ENCODE measurements around the gene HSPA14.
"Not testable (repeated sequence)": the region's sequence is repeated elsewhere in the genome, so short reads cannot be mapped to it uniquely, and the experiment has no call there.

HSPA14 gene, protein sequence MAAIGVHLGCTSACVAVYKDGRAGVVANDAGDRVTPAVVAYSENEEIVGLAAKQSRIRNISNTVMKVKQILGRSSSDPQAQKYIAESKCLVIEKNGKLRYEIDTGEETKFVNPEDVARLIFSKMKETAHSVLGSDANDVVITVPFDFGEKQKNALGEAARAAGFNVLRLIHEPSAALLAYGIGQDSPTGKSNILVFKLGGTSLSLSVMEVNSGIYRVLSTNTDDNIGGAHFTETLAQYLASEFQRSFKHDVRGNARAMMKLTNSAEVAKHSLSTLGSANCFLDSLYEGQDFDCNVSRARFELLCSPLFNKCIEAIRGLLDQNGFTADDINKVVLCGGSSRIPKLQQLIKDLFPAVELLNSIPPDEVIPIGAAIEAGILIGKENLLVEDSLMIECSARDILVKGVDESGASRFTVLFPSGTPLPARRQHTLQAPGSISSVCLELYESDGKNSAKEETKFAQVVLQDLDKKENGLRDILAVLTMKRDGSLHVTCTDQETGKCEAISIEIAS

GRCh38 chr10:14837757-14838581 lies at the start of gene HSPA14, which contains the start of the genes CDNF and MSANTD7:
TSS of gene HSPA14 (plus strand) at chr10:14838306. CDS start at chr10:14838403, 97 bp downstream.
TSS of gene CDNF (minus strand) at chr10:14838037. CDS start at chr10:14837946, 91 bp downstream.
TSS of gene MSANTD7 (plus strand) at chr10:14838306. CDS start at chr10:14842285, 3,979 bp downstream.
- peak; percentile 98 for DNase-seq

- DNase-seq = no peak
These were observed 39.5 kb upstream of the HSPA14 start for GRCh38 chr10:14798636-14799035.

GRCh38 chr10:14800397-14800796 lies 37.7 kb upstream of the HSPA14 start:
- DNase-seq = no peak

GRCh38 chr10:14801723-14802122 lies 36.4 kb upstream of the HSPA14 start:
- no peak for DNase-seq

- no peak for DNase-seq
These were observed 34.3 kb upstream of the HSPA14 start for GRCh38 chr10:14803827-14804226.

GRCh38 chr10:14806318-14806717 lies 31.8 kb upstream of the HSPA14 start:
- no peak for DNase-seq

DNA sequence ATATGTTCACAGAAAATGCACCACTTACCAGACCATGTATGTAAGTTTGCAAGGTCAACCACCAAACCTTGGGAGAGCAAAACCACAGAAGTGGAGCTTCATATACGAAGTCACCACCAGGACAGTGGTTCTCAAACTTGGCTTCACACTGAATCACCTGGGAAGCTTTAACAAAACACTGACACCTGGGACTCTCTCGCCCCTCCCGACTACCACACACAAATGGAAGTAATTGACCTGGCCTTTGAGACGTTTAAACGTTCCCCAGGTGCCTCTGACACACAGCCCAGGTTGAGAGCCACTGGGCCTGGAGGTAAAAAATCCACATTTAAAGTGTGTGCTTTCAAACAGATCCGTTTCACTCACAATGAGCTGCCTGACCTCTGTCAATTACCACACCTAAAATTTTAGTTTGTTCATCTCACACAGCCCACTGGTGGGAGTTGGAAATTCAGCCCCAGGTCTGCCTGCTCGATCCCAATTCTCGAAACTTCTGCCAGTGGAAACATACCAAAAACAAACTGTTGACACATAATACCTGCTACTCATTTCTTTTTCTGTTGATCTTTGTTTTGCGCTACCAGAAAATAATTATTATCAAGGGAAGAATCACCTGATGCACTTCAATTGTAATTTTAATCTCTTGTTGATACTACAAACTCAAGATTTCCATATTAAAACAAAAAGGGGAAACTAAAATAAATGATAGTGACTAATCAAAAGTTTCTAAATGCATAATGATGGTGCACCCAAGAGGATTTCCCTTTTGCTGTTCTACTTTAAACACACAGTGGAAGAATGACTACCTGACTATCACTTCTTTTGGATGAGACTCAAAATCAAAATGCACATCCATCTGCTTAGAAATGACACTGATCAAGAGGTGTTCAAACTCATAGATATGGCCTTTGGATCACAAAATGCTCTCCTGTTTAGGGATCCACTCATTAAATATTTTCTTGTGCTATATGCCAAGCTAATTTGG lies 26.8 kb upstream of the HSPA14 start:
- DNase-seq = no peak

DNA sequence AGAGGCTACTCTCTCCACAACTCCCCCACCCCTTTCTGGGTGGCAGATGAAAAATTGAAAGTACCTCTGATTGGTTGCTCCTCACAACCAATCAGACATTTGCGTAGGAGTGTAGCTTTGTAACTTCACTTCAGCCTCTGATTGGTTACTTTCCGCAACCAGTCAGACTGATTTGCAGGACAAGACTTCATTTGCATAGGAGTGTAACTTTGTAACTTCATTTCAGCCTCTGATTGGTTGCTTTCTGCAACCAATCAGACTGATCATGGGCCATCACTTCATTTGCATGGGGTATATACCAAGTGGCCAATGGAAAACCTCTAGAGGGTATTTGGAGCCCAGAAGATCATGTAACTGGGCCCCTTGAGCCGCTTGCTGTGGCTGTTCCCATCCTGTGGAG lies 25.8 kb upstream of the HSPA14 start:
- DNase-seq = no peak

DNA sequence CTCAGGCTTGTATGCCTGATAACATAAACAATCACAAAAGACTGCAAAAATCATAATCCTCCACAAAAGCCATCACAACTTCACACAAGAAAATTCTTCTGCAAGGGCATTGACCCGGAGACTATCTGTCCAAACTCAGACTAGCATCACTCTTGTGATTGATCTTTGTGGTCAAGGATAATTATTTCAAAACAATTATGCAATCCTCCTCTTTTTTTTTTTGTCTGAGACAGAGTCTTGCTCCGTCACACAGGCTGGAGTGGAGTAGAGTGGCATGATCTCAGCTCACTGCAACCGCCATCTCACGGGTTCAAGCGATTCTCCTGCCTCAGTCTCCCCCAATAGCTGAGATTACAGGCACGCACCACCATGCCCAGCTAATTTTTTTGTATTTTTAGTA lies 22.4 kb upstream of the HSPA14 start:
- no peak for DNase-seq

DNA sequence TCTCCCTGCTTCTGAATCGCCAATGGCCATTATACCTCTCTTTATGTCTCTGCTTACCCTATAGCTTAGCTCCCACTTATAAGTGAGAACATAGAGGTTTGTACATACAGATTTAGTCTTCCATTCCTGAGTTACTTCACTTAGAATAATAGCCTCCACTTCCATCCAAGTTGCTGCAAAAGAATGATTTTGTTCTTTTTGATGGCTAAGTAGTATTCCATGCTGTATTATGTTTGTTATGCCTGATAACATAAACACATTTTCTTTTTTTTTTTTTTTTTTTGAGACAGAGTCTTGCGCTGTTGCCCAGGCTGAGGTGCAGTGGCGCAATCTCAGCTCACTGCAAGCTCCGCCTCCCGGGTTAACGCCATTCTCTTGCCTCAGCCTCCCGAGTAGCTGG lies 21.4 kb upstream of the HSPA14 start:
- DNase-seq = not testable (repeated sequence)

- no peak for DNase-seq
These were observed 17.9 kb upstream of the HSPA14 start for GRCh38 chr10:14820010-14820774.

GRCh38 chr10:14820775-14821154 lies 17.3 kb upstream of the HSPA14 start:
- DNase-seq = no peak

DNA sequence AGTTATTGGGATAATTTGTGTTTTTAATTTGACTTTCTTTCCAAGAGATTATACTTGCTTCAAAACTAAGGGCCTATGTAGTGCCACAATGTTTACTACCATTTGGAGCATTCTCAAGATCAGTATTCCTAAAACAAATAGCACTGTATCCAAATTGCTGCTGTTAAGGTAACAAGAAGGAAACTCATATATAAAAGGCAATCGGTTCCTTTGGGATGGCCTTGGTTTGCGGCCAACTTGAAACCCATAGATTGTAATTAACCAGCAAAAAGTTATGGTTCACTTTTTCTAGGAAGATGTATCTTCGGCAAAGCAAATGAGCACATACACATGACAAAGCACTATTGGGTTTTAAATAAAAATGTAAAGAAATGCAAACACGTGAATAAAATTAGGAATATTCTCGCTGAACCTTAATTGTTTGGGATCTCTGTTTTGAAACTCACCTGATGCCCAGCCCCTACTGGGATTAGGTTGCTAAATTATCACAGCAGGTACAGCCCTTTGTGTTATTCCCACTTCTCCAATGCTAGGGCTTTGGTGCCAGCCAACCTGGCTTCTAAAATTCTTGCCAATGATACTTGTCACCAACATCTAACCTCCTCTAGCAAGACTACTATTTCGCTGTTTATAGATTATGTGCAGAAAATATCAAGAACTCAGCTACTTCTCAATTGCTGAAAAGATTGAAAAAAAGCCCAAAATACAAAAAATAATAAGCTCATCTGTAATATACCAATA lies 16.3 kb upstream of the HSPA14 start:
- DNase-seq = no peak

DNA sequence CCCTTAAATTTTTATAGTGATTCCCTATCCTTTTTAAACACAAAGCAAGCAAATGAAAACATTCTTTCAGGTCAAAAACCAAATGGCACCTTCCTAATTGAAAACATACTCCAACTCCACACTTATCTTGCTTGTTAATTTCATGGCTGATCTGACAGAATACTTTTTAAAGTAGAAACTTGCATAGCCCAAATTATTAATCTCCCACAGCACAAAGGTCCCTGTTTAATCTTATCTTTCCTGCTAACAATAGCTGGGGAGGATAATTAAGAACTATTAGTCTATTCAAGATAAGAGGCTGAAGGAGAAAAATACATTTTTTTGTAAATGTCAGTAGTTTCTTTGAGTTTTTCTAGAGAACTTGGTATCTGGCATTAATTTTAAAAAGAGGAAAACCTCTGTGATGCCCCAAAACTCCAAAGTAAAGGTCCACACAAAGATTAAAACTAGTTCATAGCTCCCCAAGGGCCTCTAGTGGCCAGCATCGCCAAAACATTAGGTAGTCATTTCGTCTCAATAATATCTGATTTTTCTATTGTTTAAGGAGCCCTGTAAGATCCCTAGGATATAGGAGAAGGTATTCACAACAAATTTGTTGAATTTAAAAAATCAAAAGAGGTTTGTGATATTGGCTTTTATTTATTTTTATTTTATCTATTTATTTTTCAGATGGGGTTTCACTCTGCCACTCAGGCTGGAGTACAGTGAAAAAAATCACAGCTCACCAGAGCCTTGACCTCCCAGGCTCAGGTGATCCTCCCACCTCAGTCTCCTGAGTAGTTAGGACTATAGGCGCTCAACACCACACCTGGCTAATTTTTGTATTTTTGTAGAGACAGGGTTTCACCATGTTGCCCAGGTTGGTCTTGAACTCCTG lies 15.0 kb upstream of the HSPA14 start:
- DNase-seq = no peak

- DNase-seq = no peak
These were observed 14.1 kb upstream of the HSPA14 start for GRCh38 chr10:14823966-14824365.

DNA sequence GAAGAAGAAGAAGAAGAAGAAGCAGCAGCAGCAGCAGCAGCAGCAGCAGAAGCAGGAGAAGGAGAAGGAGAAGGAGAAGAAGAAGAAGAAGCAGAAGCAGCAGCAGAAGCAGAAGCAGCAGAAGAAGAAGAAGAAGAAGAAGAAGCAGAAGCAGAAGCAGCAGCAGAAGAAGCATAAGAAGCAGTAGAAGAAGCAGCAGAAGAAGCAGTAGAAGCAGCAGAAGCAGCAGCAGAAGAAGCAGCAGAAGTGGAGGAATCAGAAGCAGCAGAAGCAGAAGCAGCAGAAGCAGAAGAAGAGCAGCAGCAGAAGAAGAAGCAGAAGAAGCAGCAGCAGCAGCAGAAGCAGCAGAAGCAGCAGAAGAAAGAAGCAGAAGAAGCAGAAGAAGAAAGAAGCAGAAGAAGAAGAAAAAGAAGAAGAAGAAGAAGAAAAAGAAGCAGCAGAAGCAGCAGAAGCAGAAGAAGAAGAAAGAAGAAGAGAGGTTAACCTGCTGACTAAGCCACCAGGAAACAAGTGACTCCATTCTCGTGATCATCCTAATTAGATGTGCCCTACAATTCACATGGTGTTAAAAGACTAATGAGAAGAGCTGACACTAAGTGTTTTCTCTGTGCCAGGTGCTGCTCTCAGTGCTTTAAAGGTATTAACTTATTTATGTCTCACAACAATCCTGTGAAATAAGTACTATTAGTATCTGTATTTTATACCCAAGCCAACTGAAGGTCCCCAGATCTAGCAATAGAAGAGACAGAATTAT lies 11.9 kb upstream of the HSPA14 start:
- DNase-seq = no peak

DNA sequence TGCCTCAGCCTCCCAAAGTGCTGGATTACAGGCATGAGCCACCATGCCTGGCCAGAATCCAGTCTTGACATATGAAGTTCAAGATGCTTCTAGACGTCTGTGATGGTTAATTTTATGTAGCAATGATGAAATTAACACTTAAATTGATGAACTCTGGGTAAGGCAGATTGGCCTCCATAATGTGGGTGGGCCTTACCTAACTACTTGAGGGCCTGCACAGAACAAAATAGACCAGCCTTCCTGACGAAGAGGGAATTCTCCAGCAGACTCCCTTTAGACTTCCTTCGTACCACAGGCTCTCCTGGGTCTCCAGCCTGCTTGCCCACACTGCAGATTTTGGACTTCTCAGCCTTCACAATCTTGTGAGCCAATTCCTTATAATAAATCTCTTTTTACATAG lies 5.0 kb upstream of the HSPA14 start:
- no peak for DNase-seq

DNA sequence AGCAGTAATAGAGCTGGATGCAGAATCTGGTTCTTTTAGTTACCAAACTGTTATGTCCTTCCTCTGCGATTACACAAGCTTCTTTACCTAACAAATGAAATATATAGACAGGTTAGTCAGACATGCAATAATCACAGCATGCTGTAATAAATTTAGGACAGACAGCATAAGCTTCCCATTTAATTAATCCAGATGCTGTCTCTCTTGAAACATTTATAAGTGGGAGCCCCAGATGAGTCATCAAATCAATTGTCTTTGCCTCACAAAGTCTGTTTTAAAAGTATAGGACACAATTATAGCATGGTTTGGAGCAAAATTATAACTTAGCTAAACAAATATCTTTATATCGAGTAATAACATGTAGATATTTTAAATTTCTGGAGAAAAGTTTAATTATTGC lies 1.9 kb upstream of the HSPA14 start:
- DNase-seq = no peak

All from activated effector memory CD4-positive, alpha-beta T cell treated with Interleukin-2 at 50 U/mL for 16 hours (primary cell).